Common myeloid progenitor, CD34-positive (primary cell): ENCODE results near the gene COQ5.
A peak's percentile ranks its signal among the peaks of the same experiment; 100 is the strongest.
"Not testable (repeated sequence)": the region's sequence is repeated elsewhere in the genome, so short reads cannot be mapped to it uniquely, and the experiment has no call there.

Source experiments
- CTCF ChIA-PET: fragments of 350-600 bp; sonication (Branson Sonifier 250); formaldehyde crosslinking; loops from one replicate; lab custom pipeline; 2021; ENCODE audit warnings: antibody characterized with exemption; lab: Charles Lee
- POLR2A ChIA-PET: fragments of 350-600 bp; sonication (Branson Sonifier 250); formaldehyde crosslinking; loops from one replicate; lab custom pipeline; 2021; ENCODE audit warnings: antibody characterized with exemption; lab: Charles Lee
- DNase-seq, 3 donors: peaks; one replicate each; pipeline versions ENCODE4 v3.0.0 to v3.0.0-alpha.2; 2013
- H3K27ac ChIP-seq, 2 experiments: 1 replicate in 1 of 2; 2 replicates in 1 of 2; pipeline ENCODE4 v1.7.0; 2013; ENCODE audit warnings: inconsistent platforms in 2 of 2, low read length in 2 of 2, mild to moderate bottlenecking in 2 of 2, low read depth in 1 of 2, moderate library complexity in 1 of 2; ENCODE audit not compliant: severe bottlenecking in 2 of 2, insufficient read depth in 1 of 2, poor library complexity in 1 of 2
- H3K27me3 ChIP-seq, 5 experiments: replicated peaks in 2 of 5; 1 replicate in 3 of 5; 2 replicates in 2 of 5; pipeline versions ENCODE4 v1.6.1 to v1.7.0; 2013; ENCODE audit warnings: low read length in 4 of 5, mild to moderate bottlenecking in 2 of 5, moderate library complexity in 2 of 5, inconsistent platforms in 1 of 5; ENCODE audit not compliant: insufficient read depth in 5 of 5, control insufficient read depth in 4 of 5
- H3K36me3 ChIP-seq, 4 experiments: 1 replicate in 2 of 4; 2 replicates in 2 of 4; pipeline versions ENCODE4 v1.6.1 to v1.7.0; 2013; ENCODE audit warnings: low read length in 3 of 4, control low read depth in 1 of 4, mild to moderate bottlenecking in 1 of 4; ENCODE audit not compliant: control insufficient read depth in 4 of 4, insufficient read depth in 4 of 4
- H3K4me1 ChIP-seq, 4 experiments: 1 replicate in 3 of 4; 2 replicates in 1 of 4; pipeline versions ENCODE4 v1.6.1 to v1.7.1; 2013; ENCODE audit warnings: low read length in 3 of 4, mild to moderate bottlenecking in 3 of 4, control low read depth in 1 of 4, inconsistent platforms in 1 of 4, moderate library complexity in 1 of 4; ENCODE audit not compliant: control insufficient read depth in 4 of 4, insufficient read depth in 4 of 4; ENCODE audit errors: control extremely low read depth in 1 of 4
- H3K4me3 ChIP-seq, 7 experiments: 1 replicate in 4 of 7; 2 replicates in 3 of 7; pipeline versions ENCODE4 v1.5.1 to v1.7.0; 2013; ENCODE audit warnings: mild to moderate bottlenecking in 7 of 7, low read length in 6 of 7, moderate library complexity in 6 of 7, inconsistent platforms in 2 of 7, low read depth in 2 of 7, control low read depth in 1 of 7; ENCODE audit not compliant: insufficient read depth in 4 of 7, control insufficient read depth in 1 of 7; ENCODE audit errors: extremely low read depth in 1 of 7
- H3K9me3 ChIP-seq, 5 experiments: 1 replicate in 4 of 5; 2 replicates in 1 of 5; pipeline versions ENCODE4 v1.6.1 to v1.7.1; 2013; ENCODE audit warnings: low read length in 4 of 5, mild to moderate bottlenecking in 2 of 5, inconsistent platforms in 1 of 5, low read depth in 1 of 5, moderate library complexity in 1 of 5; ENCODE audit not compliant: control insufficient read depth in 4 of 5, insufficient read depth in 2 of 5; ENCODE audit errors: control extremely low read depth in 1 of 5
- WGBS: methylation state at CpG from one replicate; pipeline ENCODE4 v1.1.5; 2013; ENCODE audit not compliant: insufficient coverage; 5-methylcytosine and 5-hydroxymethylcytosine counted together

COQ5 gene

DNA sequence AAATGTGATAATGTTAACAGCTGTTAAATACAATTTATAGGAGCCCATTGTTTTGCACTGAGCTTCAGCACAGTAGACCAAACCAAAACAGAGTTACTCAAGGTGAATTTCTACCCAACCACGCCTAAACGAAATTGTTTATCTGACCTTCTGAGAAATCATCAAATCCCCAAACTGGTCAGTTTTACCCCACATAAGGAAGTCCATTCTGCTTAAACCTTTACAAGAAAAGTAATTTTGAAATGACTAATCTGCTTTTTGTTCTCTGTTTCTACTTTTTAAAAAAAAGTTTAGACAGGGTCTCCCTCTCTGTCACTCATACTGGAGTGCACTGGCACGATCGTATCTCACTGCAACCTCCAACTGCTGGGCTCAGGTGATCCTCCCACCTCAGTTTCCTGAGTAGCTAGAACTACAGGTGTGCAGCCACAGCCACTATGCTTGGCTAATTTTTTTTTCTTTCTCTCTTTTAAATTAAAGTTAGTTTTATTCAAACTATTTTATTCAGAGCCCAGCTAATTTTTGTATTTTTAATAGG is 3.8 kb upstream of the COQ5 start:
- Histone ChIP-seq H3K9me3 (no peaks in the 10 kb centered on the region), H3K4me3 (no peak overlapping the region), H3K27ac (no peak overlapping the region), H3K4me1 (peaks cover 19 to 41% (median 33%) of the 10 kb centered on the region in 4 experiments), H3K36me3 (peaks cover 0 to 8% (median 1%) of the 10 kb centered on the region in 4 experiments), H3K27me3 (no peaks in the 10 kb centered on the region)
- no peak for DNase-seq
- ChIA-PET POLR2A (no interaction called here), CTCF (no interaction called here)
- WGBS: 78% methylated on average over 3 of the region's 4 CpGs

DNA sequence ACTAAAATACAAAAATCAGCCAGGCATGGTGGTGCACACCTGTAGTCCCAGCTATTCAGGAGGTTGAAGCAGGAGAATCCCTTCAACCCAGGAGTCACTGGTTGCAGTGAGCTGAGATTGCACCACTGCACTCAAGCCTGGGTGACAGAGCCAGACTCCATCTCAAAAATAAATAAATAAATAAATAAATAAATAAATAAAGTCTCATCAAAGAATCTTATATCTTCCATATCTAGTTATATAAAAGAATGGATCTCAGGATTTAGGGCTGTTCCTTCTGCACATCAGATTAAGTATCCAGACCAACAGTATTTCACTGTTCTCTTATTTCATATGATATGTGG is 1.4 kb upstream of the COQ5 start:
- peak overlapping the region in 3 of 7 experiments; percentile 94 to 100 (median 99) for H3K4me3 ChIP-seq
- peaks cover 2 to 17% (median 9%) of the 10 kb centered on the region in 4 experiments for H3K4me1 ChIP-seq
- H3K27ac ChIP-seq, H3K27me3 ChIP-seq, H3K9me3 ChIP-seq, CTCF ChIA-PET, DNase-seq, H3K36me3 ChIP-seq, POLR2A ChIA-PET: not testable (repeated sequence)

DNA sequence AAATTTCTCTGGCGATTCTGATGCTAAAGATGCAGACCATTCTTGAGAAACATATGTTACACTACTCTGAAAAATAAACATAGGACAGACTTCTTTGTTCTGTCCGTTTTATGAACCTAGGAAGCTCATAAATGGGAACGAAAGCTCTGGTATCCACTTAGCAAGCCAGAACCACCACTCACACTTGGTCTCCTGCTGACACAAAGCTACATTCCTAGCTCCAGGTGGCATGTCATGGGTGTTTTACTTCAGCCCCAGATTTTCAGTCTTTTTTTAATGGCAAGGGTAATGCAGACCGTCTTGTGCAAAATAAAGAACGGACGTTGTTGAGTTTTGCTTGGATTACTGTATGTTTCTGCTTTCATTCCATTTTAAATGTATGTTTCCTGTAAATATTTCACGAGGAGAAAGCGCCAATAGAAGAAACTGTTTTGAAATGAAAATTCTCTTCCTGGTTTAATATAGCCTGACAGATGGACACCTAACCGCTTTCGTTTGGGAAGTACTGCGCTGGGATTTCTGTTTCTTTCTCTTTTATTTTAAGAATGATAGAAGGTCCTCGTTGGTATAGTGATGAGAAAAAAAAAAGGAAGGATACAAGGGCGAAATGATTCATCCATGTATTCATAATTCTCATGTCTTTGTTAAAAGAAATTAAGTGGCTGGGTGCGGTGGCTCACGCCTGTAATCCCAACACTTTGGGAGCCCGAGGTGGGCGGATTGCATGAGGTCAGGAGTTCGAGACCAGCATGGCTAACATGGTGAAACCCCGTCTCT is 871 bp upstream of the COQ5 start:
- no peaks in the 10 kb centered on the region for H3K27me3 ChIP-seq
- ChIA-PET POLR2A (interaction anchor here (0.6 kb wide), 1 partner anchor 239 kb away, joined by 3 read pairs; no protein-coding TSS in a partner anchor), CTCF (interaction anchor here (1.7 kb wide), 1 partner anchor 9 kb away, joined by 11 read pairs; no protein-coding TSS in a partner anchor)
- peaks cover 0 to 5% (median 1%) of the 10 kb centered on the region in 4 experiments for H3K36me3 ChIP-seq
- peaks cover 0 to 15% (median 7%) of the 10 kb centered on the region in 4 experiments for H3K4me1 ChIP-seq
- H3K9me3 ChIP-seq: no peaks in the 10 kb centered on the region
- peak in 2 of 3 donors; percentile 36 to 49 for DNase-seq
- WGBS: 34% methylated on average over 11 of the region's 19 CpGs
- H3K27ac ChIP-seq: peak overlapping the region; percentile 87 to 96
- peak overlapping the region in 6 of 7 experiments; percentile 94 to 100 (median 99) for H3K4me3 ChIP-seq

DNA sequence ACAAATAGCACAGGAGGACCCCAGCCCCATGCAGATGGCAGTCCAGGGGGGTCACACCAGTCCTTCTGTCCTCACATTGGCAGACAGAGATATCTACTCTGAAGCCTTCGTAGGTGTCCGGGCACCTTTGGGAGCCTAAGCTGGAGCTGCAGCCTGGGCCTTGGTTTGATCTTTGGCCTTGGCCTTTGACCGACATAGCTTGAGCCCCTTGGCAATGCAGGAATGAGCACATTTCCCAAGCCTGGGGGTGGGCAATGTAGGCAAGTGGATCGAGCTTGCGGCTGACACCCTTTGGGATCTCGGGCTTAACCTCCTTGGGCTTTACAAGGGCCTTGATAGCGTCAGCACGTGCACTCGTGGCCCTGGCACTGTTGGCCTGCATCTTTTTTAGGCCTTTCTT is 6.4 kb downstream of the COQ5 start:
- WGBS: 95% methylated on average over 9 of the region's 9 CpGs
- H3K4me1 ChIP-seq: no peaks in the 10 kb centered on the region
- POLR2A ChIA-PET: no interaction called here

DNA sequence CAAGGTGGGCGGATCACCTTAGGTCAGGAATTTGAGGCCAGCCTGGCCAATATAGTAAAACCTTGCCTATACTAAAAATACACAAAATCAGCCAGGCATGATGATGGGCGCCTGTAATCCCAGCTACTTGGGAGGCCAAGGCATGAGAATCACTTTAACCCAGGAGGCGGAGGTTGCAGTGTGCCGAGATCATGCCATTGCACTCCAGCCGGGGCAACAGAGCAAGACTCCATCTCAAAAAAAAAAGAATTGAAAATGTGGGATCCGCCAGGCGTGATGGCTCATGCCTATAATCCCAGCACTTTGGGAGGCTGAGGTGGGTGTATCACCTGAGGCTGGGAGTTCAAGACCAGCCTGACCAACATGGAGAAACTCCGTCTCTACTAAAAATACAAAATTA is 9.6 kb downstream of the COQ5 start:
- H3K4me1 ChIP-seq, H3K27me3 ChIP-seq, POLR2A ChIA-PET, H3K27ac ChIP-seq, H3K9me3 ChIP-seq, H3K4me3 ChIP-seq, DNase-seq: not testable (repeated sequence)
- WGBS: 100% methylated on average over 7 of the region's 8 CpGs
- CTCF ChIA-PET: interaction anchor here (0.7 to 1.0 kb wide), 2 partner anchors 19 to 83 kb away, joined by 3 read pairs; no protein-coding TSS in a partner anchor
- peaks cover 5 to 35% (median 21%) of the 10 kb centered on the region in 4 experiments for H3K36me3 ChIP-seq

More for the DNA sequence above, 6.4 kb downstream of the COQ5 start:
- H3K27me3 ChIP-seq: no peaks in the 10 kb centered on the region
- CTCF ChIA-PET: no interaction called here
- no peak overlapping the region for H3K4me3 ChIP-seq
- H3K27ac ChIP-seq: no peak overlapping the region
- no peak for DNase-seq
- H3K36me3 ChIP-seq: peaks cover 0 to 16% (median 7%) of the 10 kb centered on the region in 4 experiments
- H3K9me3 ChIP-seq: no peaks in the 10 kb centered on the region

DNA sequence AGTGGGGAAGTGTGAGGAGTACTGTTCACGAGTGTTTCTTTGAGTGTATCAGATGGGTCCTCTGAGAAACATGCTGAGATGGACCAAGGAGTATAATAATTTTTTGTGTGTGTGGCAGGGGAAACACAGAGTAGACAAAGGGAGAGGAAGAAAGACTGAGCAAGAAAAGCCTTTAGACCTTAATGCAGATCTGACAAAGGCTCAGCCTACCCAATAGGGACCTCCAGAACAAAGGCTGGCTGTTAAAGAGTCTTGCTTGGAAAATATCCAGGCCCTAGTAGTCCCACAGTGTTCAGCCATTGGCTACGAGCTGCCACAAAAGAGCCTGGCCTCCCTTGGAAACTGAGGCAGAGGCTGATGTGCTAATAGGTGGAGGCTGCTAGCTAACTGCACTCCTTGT is 13.5 kb downstream of the COQ5 start:
- no peaks in the 10 kb centered on the region for H3K27me3 ChIP-seq
- no peak overlapping the region for H3K4me3 ChIP-seq
- no peaks in the 10 kb centered on the region for H3K4me1 ChIP-seq
- DNase-seq: no peak
- peaks cover 5 to 51% (median 25%) of the 10 kb centered on the region in 4 experiments for H3K36me3 ChIP-seq
- WGBS: 90% methylated on average over 1 of the region's 2 CpGs
- CTCF ChIA-PET: interaction anchor here (1.0 to 2.0 kb wide), 3 partner anchors 10 to 148 kb away, joined by 3 to 5 read pairs (median 3); no protein-coding TSS in a partner anchor
- H3K27ac ChIP-seq: no peak overlapping the region
- no peaks in the 10 kb centered on the region for H3K9me3 ChIP-seq
- POLR2A ChIA-PET: no interaction called here

DNA sequence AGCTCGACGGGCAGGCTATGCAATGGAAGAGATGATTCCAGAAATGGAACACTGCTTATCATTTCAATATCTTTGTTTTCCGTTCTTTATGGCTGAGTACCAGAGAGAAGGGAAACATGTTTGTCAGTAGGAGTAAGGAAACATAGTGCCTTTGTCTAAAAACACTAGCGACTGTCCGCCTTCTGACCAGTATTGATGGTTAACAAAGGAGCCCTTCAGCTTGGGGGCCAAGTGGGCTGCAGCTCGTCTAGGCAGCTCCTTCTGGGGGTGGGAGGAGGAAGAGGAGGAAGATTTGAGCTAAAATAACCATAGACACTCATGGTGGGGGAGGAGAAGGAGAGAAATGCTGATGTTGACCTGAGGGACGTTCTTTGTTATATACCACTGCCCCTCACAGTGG is 15.0 kb downstream of the COQ5 start:
- Histone ChIP-seq H3K36me3 (peaks cover 11 to 60% (median 31%) of the 10 kb centered on the region in 4 experiments), H3K9me3 (no peaks in the 10 kb centered on the region), H3K4me3 (no peak overlapping the region), H3K27me3 (no peaks in the 10 kb centered on the region), H3K4me1 (no peaks in the 10 kb centered on the region), H3K27ac (no peak overlapping the region)
- no peak for DNase-seq
- ChIA-PET POLR2A (no interaction called here), CTCF (no interaction called here)
- WGBS: 100% methylated on average over 3 of the region's 7 CpGs
